Esophagus muscularis mucosa (tissue), 4 donors: ENCODE measurements around the gene PRDM9. TPM values are rescaled to one million over a fixed set of nuclear protein-coding genes. Genes with fewer than 3 reads are reported as not detected.

Experiments
- DNase-seq: peaks from one replicate; pipeline ENCODE4 v3.0.0-alpha.2; 2017; ENCODE audit errors: extremely low spot score
- H3K27ac ChIP-seq, 4 donors: fragments of 200-600 bp; sonication (generic); replicated peaks in 1 of 4; 1 replicate in 3 of 4; 2 replicates in 1 of 4; pipeline ENCODE4 v1.5.1; 2016 to 2019; ENCODE audit warnings: mild to moderate bottlenecking in 1 of 4
- H3K27me3 ChIP-seq, 4 donors: fragments of 200-600 bp; sonication (generic); one replicate each; pipeline versions ENCODE4 v1.5.1 to v1.6.0; 2016 to 2019
- H3K36me3 ChIP-seq, 4 donors: fragments of 200-600 bp; sonication (generic); one replicate each; pipeline ENCODE4 v1.5.1; 2016 to 2019
- H3K4me1 ChIP-seq, 4 donors: fragments of 200-600 bp; sonication (generic); one replicate each; pipeline ENCODE4 v1.5.1; 2016 to 2019
- H3K4me3 ChIP-seq, 4 donors: fragments of 200-600 bp; sonication (generic); 1 replicate in 2 of 4; 2 replicates in 2 of 4; pipeline ENCODE4 v1.5.1; 2016 to 2019; ENCODE audit warnings: mild to moderate bottlenecking in 4 of 4, moderate library complexity in 1 of 4
- H3K9me3 ChIP-seq, 4 donors: fragments of 200-600 bp; sonication (generic); 1 replicate in 3 of 4; 2 replicates in 1 of 4; pipeline ENCODE4 v1.5.1; 2016 to 2019
- EP300 ChIP-seq: sonication (generic); formaldehyde crosslinking; IDR thresholded peaks from one replicate; pipeline ENCODE4 v1.6.1; 2017; ENCODE audit warnings: antibody characterized with exemption
- POLR2A ChIP-seq: fragments of 450-650 bp; IDR thresholded peaks from one replicate; pipeline ENCODE4 v1.6.1; 2017; ENCODE audit warnings: antibody characterized with exemption, moderate library complexity, mild to moderate bottlenecking, low read depth
- POLR2AphosphoS5 ChIP-seq, 2 donors: sonication (generic); formaldehyde crosslinking; IDR thresholded peaks; one replicate each; pipeline ENCODE4 v1.6.1; 2017; ENCODE audit warnings: antibody characterized with exemption in 2 of 2
- WGBS: methylation state at CpG from one replicate; pipeline ENCODE4 v1.1.5; 2018; 5-methylcytosine and 5-hydroxymethylcytosine counted together
- intact Hi-C: fragments of 100-400 bp; cut with DNase I; formaldehyde crosslinking; loops from one replicate; pipeline ENCODE4 v1.15.1; 2023
- total RNA-seq, 4 donors: library from RNA; depleted of rRNA; stranded (reverse); fragments of >200 nt; gene quantifications; one replicate each; pipeline versions ENCODE4 v1.1.0 to v1.2.1, GENCODE V29; 2016
- TF ChIP-seq, protein P1 (sequence below), 3 experiments: fragments of 200-600 bp in 2 of 3; fragments of 450-650 bp in 1 of 3; sonication (generic) in 2 of 3; IDR thresholded peaks; one replicate each; pipeline ENCODE4 v1.5.1; 2017 to 2019; ENCODE audit warnings: antibody characterized with exemption in 3 of 3, mild to moderate bottlenecking in 2 of 3, moderate library complexity in 1 of 3

PRDM9 gene
- total RNA-seq, 4 donors from 2014 or later: not detected

DNA sequence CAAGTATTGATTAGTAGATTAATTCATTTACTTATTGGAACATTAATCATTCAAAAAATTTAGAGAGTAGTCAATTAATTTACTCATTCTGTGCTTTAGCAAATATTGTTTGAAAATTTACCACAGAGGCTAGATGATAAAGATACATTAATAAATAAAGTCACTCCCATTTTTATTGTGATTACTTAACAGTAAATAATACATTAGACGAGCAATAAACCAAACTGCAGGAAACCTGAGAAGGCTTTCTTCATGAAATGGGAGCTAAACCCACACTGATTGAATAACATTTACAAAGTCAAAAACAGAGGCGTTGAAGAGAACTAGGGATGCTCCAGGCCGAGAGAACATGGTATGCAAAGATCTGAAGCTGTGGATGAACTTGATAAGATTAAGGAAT, 38.8 kb upstream of the PRDM9 start:
- intact Hi-C loops: no loop called here
- TF ChIP-seq, protein P1, sequence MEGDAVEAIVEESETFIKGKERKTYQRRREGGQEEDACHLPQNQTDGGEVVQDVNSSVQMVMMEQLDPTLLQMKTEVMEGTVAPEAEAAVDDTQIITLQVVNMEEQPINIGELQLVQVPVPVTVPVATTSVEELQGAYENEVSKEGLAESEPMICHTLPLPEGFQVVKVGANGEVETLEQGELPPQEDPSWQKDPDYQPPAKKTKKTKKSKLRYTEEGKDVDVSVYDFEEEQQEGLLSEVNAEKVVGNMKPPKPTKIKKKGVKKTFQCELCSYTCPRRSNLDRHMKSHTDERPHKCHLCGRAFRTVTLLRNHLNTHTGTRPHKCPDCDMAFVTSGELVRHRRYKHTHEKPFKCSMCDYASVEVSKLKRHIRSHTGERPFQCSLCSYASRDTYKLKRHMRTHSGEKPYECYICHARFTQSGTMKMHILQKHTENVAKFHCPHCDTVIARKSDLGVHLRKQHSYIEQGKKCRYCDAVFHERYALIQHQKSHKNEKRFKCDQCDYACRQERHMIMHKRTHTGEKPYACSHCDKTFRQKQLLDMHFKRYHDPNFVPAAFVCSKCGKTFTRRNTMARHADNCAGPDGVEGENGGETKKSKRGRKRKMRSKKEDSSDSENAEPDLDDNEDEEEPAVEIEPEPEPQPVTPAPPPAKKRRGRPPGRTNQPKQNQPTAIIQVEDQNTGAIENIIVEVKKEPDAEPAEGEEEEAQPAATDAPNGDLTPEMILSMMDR (IDR thresholded peaks at IDR 0.05): no peak
- TF ChIP-seq POLR2AphosphoS5 (IDR thresholded peaks at IDR 0.05) (no peak), POLR2A (no peak), EP300 (no peak)
- no peaks in the 10 kb centered on the region for H3K27me3 ChIP-seq

GRCh38 chr5:23473915-23474314, 33.5 kb upstream of the PRDM9 start:
- Histone ChIP-seq H3K36me3 (no peaks in the 10 kb centered on the region), H3K27ac (no peak overlapping the region), H3K4me3 (no peak overlapping the region), H3K9me3 (no peaks in the 10 kb centered on the region), H3K4me1 (no peaks in the 10 kb centered on the region), H3K27me3 (no peaks in the 10 kb centered on the region)
- intact Hi-C loops: no loop called here
- TF ChIP-seq POLR2A: no peak
- TF ChIP-seq POLR2AphosphoS5 (IDR thresholded peaks at IDR 0.05): no peak
- no peak for TF ChIP-seq EP300
- TF ChIP-seq, protein P1 (IDR thresholded peaks at IDR 0.05): no peak
- DNase-seq: no peak

More for the DNA sequence above, 38.8 kb upstream of the PRDM9 start:
- H3K27ac ChIP-seq: no peak overlapping the region
- WGBS: 86% methylated on average over 3 of the region's 3 CpGs
- H3K4me1 ChIP-seq: no peaks in the 10 kb centered on the region
- no peaks in the 10 kb centered on the region for H3K36me3 ChIP-seq
- no peak for DNase-seq
- H3K9me3 ChIP-seq: no peaks in the 10 kb centered on the region
- no peak overlapping the region for H3K4me3 ChIP-seq

DNA sequence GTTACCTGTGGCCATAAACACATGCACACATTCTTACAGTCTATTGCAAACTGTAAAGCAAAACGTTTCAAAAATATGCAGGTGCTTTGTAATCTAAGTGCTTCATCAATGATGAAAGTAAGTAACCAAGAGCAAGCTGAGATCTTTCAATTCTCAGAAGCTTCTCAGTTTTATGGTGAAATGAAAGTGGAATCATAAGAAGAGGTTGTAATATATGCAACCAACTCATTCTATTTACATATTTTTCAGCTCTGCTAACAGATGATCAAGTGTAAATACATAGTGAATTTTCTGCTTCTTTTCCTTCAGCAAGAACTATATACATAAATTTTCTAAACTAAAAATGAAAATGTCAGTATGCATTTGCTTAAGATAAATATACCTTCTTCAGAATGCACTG, 33.1 kb upstream of the PRDM9 start:
- H3K36me3 ChIP-seq: no peaks in the 10 kb centered on the region
- H3K9me3 ChIP-seq: no peaks in the 10 kb centered on the region
- DNase-seq: no peak
- H3K27me3 ChIP-seq: no peaks in the 10 kb centered on the region
- no peak overlapping the region for H3K27ac ChIP-seq
- intact Hi-C loops: no loop called here
- TF ChIP-seq, protein P1 (IDR thresholded peaks at IDR 0.05): no peak
- TF ChIP-seq EP300 (no peak), POLR2A (no peak)
- H3K4me1 ChIP-seq: no peaks in the 10 kb centered on the region
- no peak overlapping the region for H3K4me3 ChIP-seq
- 36% methylated on average over 1 of the region's 1 CpG for WGBS

DNA sequence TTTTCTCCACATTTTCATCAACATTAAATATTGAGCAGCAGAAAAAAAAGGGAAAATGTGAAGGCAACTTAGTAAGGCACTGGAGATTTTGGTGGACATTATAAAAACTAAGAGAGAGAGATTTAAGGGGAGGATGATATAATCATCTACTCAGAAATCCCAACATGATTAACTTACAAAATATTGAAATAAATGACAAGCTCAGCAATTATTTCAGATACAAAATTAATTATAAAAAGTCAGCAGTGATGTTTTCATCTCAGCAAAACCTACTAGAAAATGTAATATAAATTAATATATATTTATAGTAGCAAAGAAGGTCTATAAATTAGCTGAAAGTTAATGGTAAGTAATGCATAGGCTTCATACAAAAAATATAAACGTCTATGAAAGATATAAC, 30.8 kb upstream of the PRDM9 start:
- no peak overlapping the region for H3K27ac ChIP-seq
- no peaks in the 10 kb centered on the region for H3K4me1 ChIP-seq
- no peaks in the 10 kb centered on the region for H3K9me3 ChIP-seq
- intact Hi-C loops: no loop called here
- no peaks in the 10 kb centered on the region for H3K36me3 ChIP-seq
- TF ChIP-seq POLR2AphosphoS5 (IDR thresholded peaks at IDR 0.05): no peak
- no peak for TF ChIP-seq POLR2A
- DNase-seq: no peak
- H3K27me3 ChIP-seq: no peaks in the 10 kb centered on the region
- WGBS: 85% methylated on average over 1 of the region's 1 CpG
- no peak overlapping the region for H3K4me3 ChIP-seq

- H3K27me3 ChIP-seq: no peaks in the 10 kb centered on the region
- H3K27ac ChIP-seq: no peak overlapping the region
- H3K4me3 ChIP-seq: no peak overlapping the region
- no peaks in the 10 kb centered on the region for H3K4me1 ChIP-seq
- peaks cover 0 to 5% (median 2%) of the 10 kb centered on the region in 4 donors for H3K9me3 ChIP-seq
- DNase-seq: no peak
- no peaks in the 10 kb centered on the region for H3K36me3 ChIP-seq
- whole genome bisulfite sequencing: 80% methylated on average over 2 of the region's 2 CpGs
- TF ChIP-seq POLR2A (no peak), POLR2AphosphoS5 (IDR thresholded peaks at IDR 0.05) (no peak), EP300 (no peak)
- TF ChIP-seq, protein P1 (IDR thresholded peaks at IDR 0.05): no peak
- intact Hi-C loops: no loop called here
Measured at GRCh38 chr5:23482642-23483041, 24.8 kb upstream of the PRDM9 start.
